ENCODE results near the gene VAV2.

The VAV2 gene

DNA sequence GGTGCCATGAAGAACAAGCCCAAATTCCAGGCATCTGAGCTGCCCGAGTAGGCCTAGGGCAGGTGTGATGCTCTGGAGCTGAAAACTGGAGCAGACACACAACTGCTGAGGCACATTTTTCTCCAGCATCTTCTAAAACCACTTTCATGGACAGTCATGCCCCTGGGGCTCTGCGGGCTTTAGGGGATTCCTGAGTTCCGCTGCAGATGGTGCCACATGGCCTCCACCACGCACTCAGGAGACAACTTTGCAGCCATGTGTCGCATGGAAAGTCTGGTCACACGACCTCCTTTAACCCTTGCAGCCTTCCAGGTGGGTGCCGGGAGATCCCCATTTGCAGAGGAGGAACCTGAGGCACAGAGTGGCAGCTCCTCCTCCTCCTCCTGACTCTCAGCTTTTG is 141.2 kb downstream of the VAV2 start:
- no peak for DNase-seq (ENCODE audit: low spot score)

DNA sequence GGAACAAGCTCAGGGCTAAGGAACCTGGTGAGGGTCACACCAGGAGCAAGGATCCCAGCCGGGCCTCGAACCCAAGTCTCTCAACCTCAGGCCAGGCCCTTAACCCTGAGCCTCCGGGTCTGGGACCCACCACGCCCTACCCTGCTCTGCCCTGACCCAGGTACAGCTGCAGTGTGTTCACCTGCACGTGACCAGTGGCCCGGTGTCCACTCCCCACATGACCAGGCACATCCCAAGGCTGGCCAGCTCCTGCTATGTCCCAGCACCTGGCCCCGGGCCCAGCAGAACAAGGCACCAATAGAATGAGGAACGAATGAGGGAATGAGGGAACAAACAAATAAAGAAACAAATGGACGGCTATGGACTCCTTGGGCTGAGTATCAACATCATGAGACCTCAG is 142.0 kb downstream of the VAV2 start:
- no peak for DNase-seq (ENCODE audit: low spot score)

DNA sequence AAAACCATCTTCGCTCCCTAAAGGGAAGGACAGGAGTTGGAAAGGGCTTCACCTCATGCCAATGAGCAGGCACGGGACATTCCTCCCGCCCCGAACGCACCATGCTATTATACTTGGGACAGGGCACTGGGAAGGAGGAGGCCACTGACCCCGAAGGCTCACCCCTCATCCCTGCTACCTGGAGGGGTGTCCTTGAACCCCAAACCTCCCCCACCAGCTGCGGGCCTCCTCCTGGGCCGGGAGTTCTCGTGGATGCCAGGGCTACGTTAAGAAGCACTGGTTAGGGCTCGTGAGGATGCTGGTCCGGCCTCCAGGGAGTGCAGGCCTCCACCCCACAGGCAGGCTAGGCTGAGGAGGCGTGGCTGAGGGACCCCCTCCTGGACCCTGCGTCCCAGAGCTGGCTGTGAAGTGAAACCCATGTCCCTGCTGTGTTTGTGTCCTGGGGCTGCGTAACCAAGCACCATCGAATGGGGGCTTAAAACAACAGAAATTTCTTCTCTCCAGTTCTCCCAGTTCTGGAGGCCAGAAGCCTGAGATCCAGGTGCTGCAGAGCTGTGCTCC is 142.9 kb downstream of the VAV2 start:
- no peak for DNase-seq (ENCODE audit: low spot score)

DNA sequence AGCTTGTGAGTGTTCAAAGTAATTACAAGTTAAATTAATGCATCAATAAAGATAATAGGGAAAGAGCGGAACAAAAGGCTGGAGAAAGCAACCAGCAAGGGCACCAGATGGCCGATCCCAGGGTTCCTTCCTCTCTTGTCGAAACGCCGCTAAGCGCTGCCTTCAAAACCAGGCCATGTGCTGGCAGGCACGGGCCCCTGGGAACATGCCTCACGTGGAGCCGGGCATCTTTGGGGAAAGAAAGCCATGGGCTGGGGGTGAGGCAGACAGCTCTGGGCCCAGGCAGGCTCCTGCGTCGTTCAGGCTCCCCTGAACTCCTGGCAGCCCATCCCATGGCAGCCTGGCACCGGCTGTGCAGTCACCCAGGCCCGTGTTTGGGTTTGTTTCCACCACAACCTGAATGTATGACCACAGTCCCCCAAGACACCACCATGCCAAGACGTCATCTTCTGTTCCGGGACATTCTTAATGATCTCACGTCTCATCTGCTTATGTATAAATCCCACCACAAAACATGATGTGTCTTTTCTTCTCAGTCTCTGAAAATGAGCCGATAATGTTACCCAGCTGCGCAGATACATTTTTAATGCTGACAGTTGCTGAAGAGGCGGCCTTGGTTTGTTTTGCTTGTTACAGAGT is 143.5 kb downstream of the VAV2 start:
- DNase-seq (ENCODE audit: low spot score), result no peak

DNA sequence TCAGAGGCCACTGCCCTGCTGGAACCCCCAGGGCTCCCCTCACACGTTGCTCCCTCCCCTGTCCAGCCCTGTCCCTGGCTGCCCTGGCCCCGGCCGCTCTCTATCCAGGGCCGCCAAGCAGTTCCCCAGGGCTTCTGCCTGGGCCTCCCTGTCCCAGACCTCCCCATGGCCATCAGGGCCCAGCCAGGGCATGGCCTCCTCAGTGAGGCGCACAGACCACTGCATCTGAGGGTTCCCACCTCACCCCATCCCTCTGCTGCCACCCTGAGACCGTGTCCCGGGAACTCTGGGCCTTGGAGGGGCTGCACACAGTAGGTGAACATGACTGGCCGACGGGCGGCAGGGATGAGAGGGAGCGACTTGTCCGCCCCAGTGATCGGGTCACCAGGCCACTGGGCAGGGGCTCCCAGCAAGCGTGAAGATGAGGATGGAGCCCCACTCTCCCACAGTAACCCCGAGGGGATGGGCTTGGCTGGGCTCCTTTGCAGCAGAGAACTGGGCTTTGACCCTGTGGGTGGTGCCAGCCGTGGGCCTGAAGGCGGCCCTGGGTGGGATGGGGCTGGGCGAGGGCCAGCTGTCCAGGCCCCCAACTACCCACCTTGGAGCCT is 145.5 kb downstream of the VAV2 start:
- no peak for DNase-seq (ENCODE audit: low spot score)

DNA sequence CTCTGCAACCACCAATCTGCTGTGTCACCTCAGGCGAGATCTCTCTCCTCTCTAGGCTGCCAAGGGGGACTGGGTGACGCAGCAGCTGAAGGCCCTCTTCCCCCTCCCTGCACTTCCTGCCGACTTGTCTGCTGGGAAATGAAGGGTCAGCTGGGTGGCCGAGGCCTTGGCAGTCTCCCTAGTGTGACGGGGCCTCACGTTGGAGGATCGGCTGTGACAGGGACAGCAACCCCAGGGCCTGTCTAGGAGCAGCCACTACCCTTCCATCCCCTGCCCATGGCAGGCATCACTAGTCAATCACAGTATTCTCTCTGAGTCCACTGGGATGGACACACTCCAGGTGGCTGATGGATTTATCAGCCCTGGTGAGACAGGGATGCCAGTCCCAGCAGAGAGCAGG is 146.7 kb downstream of the VAV2 start:
- no peak for DNase-seq (ENCODE audit: low spot score)

DNA sequence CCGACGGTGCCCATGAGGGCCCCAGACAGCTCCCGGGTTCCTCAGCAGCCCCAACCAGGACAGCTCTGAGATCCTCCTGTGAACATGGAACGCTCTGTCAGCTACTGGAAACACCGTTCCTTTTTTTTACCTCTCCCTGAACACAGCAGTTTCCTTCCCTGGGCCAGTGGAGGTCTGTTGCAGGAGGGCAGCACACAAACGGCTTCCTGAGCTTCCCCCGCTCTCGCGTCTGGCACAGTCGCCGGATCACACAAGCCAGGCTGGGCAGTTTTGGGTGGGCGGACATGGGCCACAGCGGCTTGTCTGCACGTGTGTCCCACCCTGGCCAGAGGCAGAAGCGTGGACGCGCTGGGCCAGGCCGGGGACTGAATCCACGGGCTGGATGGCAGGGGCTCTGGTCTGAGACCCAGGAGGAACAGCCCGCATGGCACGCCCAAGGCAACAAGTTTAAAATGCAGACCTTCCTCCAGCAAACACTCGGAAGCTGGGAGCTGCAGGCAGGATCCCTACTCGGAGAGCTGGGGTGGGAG is 147.2 kb downstream of the VAV2 start:
- DNase-seq (ENCODE audit: low spot score), result no peak

DNA sequence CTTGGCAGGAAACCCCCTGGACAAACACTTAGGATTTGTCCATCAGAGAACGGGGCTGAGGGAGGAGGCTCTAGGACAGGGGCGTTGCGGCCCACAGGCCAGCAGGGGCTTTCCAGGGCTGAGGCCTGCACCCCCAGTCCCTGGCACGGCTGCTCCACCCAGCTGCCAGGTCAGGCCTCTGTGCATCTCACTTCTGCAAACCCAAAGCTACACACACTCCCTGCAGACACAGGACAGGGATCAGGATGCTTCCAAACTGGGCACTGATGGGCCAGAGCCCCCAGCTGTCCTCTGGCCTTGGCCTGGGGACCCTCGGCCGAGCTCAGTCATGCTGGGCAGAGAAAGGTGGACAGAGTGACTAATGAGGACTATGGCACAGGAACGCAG is 147.7 kb downstream of the VAV2 start:
- no peak for DNase-seq (ENCODE audit: low spot score)

DNA sequence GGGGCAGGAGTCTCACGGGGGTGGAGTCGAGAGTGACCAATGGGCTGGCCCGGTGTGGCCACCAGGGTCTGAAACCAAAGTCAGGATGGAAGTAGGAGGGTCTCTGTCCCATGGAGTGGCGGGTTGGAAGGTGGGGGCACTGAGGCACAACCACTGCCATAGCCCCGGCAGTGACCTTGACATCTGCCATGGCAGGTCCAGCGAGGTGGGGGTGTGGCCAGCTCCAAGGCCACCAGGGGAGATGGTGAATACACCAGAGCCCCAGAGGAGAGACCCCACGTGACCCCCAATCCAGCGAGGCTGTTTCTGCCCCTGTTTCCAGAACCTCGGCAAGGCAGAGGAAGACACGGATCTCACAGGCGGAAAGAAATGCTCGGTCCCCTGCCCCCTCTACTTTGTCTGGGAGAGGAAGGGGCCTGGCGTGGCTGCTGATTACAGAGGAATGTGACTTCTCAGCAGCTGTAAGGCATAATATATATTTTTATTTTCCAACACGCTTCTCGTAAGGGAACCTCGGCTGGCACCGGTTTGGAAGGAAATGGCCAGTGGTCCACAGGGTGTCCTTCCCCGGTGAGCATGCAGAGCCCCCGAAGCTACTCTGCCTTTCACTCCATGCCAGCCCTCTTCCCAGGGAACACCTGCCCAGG is 148.2 kb downstream of the VAV2 start:
- no peak for DNase-seq (ENCODE audit: low spot score)

DNA sequence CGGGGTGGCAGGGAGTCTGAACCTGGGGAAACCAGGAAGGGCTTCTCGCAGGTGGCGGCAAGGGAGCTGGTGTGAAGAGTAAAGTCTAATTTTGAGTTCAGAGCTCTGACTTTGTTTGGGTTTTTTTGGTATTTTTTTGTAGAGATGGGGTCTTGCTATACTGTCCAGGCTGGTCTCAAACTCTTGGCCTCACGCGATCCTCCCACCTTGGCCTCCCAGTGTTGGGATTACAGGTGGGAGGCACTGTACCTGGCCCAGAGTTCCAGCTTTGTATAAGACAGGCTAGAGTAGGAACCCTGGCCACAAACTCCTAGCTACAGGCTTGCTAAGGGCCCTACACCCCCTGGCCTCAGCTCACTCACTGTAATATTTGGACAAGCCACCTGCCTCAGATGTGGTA is 148.9 kb downstream of the VAV2 start:
- DNase-seq (ENCODE audit: low spot score), result no peak

DNA sequence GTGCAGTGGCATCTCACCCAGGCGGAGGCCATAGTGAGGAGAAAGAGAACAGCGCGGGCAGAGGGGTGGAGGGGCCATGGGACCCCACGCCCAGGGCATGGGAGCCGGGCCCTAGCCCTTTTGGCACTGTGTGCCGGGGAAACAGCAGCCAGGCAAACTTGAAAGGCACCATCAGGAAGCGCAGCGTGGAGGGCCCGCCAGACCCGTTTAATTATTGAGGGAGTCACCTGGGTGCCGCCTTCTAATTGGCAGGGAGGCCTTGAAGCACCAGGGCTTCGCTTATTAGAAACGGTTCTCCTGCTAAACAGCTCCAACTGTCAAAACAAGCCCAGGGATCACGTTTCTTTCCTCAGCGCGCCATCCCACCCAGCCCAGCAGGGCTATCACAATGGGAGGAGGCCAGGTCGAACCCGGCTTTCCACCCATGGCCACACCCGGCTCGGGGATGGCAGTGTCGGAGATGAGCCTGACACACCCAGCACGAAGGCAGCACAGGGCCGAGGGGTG is 149.3 kb downstream of the VAV2 start:
- DNase-seq (ENCODE audit: low spot score), result no peak

DNA sequence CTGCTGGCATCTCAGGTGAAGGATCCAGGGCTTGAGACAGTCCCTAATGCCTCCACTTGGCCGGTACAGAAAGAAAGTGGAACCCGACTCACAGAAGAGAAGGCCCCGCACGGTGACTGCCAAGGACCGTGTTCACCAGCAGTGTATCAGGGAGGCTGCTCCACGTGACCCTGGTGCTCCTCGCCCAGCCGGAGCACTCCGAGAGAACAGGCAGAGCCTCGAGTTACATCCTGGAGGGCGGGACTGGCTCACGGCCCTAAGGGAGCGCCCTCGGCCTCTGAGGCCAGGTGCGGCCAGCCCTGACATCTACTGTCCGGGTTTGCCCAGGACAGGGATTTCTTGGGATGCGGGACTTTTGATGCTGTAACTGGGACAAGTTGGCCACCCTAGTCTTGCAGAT is 149.9 kb downstream of the VAV2 start:
- no peak for DNase-seq (ENCODE audit: low spot score)

DNA sequence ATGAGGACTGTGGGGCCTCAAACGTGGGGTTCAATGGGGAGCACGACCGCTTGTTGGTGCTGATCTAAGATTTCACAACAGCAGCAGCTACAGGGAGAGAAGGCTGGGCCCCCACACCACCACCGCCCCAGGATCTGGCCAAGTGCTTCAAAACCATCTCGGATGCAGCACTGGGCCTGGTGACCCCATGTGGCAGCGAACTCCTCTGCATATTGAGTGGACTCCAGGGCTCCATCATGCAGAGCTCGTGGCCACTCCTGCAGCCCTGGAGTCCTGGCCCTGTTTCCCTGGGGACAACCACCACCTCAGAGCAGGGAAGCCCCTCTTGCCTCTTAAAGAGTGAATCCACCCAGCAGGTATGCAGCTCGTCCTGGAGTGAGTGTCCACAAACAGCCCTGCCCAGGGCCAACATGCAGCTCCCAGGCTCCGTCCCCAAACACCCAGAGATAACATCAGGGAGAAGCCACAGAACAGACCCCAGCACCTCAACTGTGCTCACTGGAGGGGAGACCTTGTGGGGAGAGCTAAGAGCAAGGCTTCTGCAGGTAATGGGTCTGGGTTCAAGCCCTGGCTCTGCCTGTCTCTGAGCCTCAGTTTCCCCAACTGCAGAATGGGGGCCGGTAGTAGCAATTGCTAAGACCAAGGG is 150.8 kb downstream of the VAV2 start:
- DNase-seq (ENCODE audit: low spot score), result no peak

DNA sequence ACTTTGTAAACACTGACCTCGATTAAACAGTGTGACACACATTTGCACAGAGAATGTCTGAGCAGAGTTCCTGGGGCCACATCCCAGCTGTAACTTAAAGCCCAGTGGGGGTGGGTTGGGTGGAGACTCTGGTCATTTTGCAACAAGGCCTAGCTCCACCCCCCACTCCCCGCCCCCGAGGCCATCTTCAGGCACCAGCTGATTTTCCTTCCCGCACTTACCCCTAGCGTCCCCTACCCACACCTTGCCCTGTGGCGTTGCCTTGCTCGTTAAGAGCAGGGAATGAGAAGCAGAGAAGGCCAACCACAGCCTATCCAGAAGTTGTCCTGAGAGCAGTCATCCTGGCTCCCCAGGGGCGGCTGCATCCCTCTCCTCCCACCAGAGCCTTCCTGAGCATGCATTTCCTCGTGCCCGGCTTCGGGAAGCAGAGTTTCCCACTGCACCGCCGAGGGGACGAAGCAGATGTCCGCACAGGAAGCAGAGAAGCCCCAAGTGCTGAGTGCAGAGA is 152.2 kb downstream of the VAV2 start:
- no peak for DNase-seq (ENCODE audit: low spot score)

DNA sequence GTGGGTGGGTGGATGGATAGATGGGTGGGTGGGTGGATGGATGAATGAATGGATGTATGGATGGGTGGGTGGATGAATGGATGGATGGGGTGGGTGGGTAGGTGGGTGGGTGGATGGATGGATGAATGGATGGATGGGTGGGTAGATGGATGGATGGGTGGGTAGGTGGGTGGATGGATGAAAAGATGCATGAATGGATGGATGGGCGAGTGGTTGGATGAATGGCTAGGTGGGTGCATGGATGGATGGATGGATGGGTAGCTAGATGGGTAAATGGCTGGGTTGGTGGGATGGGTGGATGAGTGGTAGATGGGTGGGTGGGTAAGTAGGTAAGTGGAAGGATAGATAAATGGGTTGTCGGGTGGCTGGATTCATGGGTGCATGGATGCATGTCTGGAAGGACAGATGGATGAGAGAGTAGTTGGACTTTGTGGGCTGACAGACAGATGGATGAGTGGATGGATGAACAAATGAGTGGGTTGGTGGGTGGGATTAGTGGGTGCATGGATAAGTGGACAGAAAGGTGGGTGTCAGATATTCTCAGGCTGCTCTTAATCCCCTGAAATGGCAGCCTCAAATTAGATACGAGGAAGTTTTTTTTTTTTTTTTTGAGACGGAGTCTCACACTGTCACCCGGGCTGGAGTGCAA is 153.1 kb downstream of the VAV2 start:
- DNase-seq (ENCODE audit: low spot score), result no peak

DNA sequence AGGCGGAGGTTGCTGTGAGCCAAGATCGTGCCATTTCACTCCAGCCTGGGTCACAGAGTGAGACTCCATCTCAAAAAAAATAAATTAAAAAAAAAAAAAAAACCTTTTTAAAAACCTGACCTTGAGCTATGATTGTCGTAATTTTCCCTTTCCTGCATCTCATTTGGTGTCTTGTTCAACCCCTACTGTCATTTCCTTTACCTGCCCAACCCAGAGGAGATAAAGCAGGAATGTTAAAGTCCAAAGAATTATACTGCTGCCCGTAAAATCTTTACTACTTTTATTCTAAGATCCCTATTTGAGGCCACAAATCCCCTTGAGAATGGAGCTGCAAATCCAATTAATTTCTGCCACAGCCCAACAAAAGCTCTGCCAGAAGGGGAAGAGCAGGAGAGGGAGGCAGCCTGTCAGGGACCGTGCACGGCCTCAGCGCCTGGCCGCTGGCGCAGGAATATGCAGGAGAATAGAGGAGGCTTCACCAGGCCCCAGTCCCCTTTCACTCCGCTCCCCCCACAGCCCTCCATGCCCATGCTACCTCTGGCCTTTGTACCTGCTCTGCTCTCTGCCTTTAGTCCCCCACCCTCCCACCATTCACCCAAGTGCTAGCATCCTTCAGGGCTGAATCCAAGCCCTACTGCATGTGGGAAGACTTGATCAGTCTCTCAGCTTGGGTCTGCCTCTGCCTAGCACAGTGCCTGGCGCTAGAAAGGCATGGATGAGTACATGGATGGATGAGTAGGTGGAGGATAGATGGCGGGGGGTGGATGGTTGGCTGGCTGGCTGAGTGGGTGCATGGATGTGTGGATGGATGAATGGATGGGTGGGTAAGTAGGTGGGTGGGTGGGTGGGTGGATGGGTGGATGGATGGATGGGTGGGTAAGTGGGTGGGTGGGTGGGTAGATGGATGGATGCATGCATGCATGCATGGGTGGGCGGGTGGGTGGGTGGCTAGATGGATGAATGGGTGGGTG is 154.2 kb downstream of the VAV2 start:
- no peak for DNase-seq (ENCODE audit: low spot score)

DNA sequence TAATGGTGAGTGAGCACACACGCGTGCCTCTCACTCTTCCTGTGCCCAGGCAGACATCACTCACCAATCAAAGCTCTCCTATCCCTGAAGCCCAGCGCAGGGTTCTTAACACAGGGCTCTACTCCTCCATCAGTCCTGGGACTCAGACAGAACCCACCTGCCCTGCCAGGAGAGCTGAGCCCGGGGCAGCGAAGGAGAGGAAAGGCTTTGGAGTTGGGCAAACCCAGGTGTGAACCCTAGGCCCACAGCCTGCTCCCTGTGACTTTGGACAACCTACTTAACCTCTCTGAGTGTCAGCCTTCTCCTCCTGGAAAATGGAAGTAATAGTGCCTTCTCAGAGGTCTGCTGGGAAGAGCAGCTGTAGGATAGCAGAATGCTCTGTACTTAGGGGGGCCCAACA is 155.3 kb downstream of the VAV2 start:
- no peak for DNase-seq (ENCODE audit: low spot score)

DNA sequence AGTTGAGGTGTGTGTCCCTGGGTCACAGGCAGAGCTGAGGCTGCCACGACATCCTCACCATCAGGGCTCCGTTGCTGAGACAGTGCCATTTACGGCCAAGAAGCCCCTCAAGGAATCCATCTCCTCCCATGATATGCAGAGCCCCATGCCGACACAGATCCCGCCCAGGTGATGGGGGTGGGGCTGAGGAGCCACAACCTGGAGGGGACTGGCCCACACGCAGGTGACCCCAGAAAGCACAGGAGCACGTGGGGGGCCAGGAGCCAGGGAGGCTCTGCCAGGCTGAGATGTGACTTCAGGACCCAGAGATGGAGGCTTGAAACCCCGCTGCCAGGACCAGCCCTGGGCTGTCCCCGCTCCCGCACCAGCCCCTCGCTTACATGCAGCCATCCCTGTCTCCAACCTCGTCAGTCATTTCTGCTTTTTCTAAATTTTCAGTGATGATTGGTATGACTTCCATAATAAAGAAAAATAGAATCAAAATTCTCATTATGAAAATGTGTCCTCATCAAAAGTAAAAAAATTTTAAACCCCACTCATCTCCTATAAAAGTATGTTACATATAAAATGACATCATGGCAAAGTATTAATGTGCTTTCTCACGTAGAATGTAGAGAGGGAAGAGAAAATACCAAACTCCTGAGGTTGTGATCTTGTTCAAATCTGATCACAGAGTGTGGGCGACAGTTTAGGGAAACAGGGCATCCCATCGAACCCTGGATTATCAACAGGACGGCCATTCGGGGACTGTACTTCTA is 155.9 kb downstream of the VAV2 start:
- DNase-seq (ENCODE audit: low spot score), result no peak

DNA sequence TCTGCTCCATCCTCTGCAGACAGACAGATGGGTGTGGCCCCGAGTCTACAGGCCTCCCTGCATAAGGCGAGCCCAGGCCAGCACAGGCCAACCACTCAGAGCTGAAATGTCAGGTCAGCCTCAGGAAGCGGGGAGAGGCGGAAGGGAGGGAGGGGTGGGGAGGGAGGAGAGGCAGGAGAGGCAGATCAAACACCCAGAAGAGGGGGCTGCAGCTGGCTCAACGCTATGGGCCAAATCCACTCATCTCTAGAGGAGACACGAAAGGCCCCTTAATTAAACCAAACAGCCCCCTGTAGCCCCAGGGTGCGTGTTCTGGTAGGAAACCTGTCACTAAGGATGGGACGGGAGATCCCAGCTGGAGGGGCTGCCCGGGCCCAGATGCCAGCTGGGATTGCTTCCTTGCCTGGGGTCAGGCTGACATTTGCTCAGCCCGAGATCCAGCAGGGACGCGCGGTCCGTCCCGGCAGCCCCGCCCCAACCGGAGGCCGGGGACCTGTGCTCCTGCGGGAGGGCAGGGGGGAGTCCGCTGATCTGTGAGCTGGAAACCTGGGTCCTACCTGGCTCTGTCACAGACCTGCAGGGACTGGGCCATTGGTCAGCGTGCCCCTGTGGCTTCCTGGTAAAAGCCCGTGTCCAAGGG is 156.7 kb downstream of the VAV2 start:
- no peak for DNase-seq (ENCODE audit: low spot score)

Measured in hematopoietic multipotent progenitor cell treated with erythropoietin and hydrocortisone succinate and interleukin-3 and kit ligand, for 15 days (in vitro differentiated cells).